ENCODE results near the gene BAIAP2L1. TPM values are rescaled to one million over a fixed set of nuclear protein-coding genes. Genes with fewer than 3 reads are reported as not detected.
A peak's percentile ranks its signal among the peaks of the same experiment; 100 is the strongest.

Gene BAIAP2L1
- total and polyA plus RNA-seq, 12 donors: 16.9 to 49.0 (median 24.3) TPM

- no peak overlapping the region for H3K27ac ChIP-seq
- H3K4me3 ChIP-seq: no peak overlapping the region
- TF ChIP-seq POLR2A (IDR thresholded peaks at IDR 0.05) (no peak), CTCF (IDR thresholded peaks at IDR 0.05) (no peak)
- whole genome bisulfite sequencing, 4 donors: 83 to 94% (median 91%) methylated on average over 7 of the region's 7 CpGs
- intact Hi-C loops (cut with DNase I): no loop called here
- H3K9me3 ChIP-seq (replicated peaks in 1 of 3): no peaks in the 10 kb centered on the region
- H3K4me1 ChIP-seq (replicated peaks in 1 of 2): peaks cover 4 to 6% of the 10 kb centered on the region in 2 donors
- no peak for DNase-seq
- no peaks in the 10 kb centered on the region for H3K36me3 ChIP-seq (replicated peaks in 1 of 2)
- no peaks in the 10 kb centered on the region for H3K27me3 ChIP-seq
Measured at GRCh38 chr7:98375664-98376063, 25.2 kb downstream of the BAIAP2L1 start.

- Histone ChIP-seq H3K9me3 (replicated peaks in 1 of 3) (no peaks in the 10 kb centered on the region), H3K4me1 (replicated peaks in 1 of 2) (peaks cover 4 to 6% of the 10 kb centered on the region in 2 donors), H3K27me3 (no peaks in the 10 kb centered on the region), H3K4me3 (no peak overlapping the region), H3K27ac (no peak overlapping the region), H3K36me3 (replicated peaks in 1 of 2) (no peaks in the 10 kb centered on the region)
- DNase-seq: no peak
- WGBS, 4 donors: 92 to 95% (median 93%) methylated on average over 3 of the region's 3 CpGs
- TF ChIP-seq CTCF (IDR thresholded peaks at IDR 0.05): no peak
- no peak for TF ChIP-seq POLR2A (IDR thresholded peaks at IDR 0.05)
- intact Hi-C loops (cut with DNase I): no loop called here
Measured at GRCh38 chr7:98374285-98374680, 26.6 kb downstream of the BAIAP2L1 start.

- Histone ChIP-seq H3K9me3 (replicated peaks in 1 of 3) (no peaks in the 10 kb centered on the region), H3K4me3 (no peak overlapping the region), H3K4me1 (replicated peaks in 1 of 2) (peaks cover 4 to 6% of the 10 kb centered on the region in 2 donors), H3K27me3 (no peaks in the 10 kb centered on the region), H3K36me3 (replicated peaks in 1 of 2) (no peaks in the 10 kb centered on the region), H3K27ac (no peak overlapping the region)
- TF ChIP-seq CTCF (IDR thresholded peaks at IDR 0.05) (no peak), POLR2A (IDR thresholded peaks at IDR 0.05) (no peak)
- WGBS, 4 donors: 94 to 100% (median 95%) methylated on average over 3 of the region's 3 CpGs
- peak in 4 of 7 donors; percentile 30 to 64 (median 48) for DNase-seq
- intact Hi-C loops (cut with DNase I): no loop called here
Measured at GRCh38 chr7:98372993-98373392, 27.9 kb downstream of the BAIAP2L1 start.

GRCh38 chr7:98369726-98370125 lies 31.2 kb downstream of the BAIAP2L1 start:
- intact Hi-C loops (cut with DNase I): no loop called here
- Histone ChIP-seq H3K9me3 (replicated peaks in 1 of 3) (no peaks in the 10 kb centered on the region), H3K4me3 (no peak overlapping the region), H3K36me3 (replicated peaks in 1 of 2) (no peaks in the 10 kb centered on the region), H3K4me1 (replicated peaks in 1 of 2) (peaks cover 4 to 6% of the 10 kb centered on the region in 2 donors), H3K27me3 (no peaks in the 10 kb centered on the region), H3K27ac (no peak overlapping the region)
- TF ChIP-seq CTCF (IDR thresholded peaks at IDR 0.05) (no peak), POLR2A (IDR thresholded peaks at IDR 0.05) (no peak)
- WGBS, 4 donors: 87 to 93% (median 90%) methylated on average over 7 of the region's 7 CpGs
- no peak for DNase-seq

Measured in adrenal gland (tissue), 12 donors.